Activated CD4-positive, alpha-beta memory T cell treated with anti-CD3 and anti-CD28 coated beads for 36 hours (primary cell): ENCODE measurements around the gene DIDO1. TPM values are rescaled to one million over a fixed set of nuclear protein-coding genes. Genes with fewer than 3 reads are reported as not detected.
A peak's percentile ranks its signal among the peaks of the same experiment; 100 is the strongest.
"Not testable (repeated sequence)": the region's sequence is repeated elsewhere in the genome, so short reads cannot be mapped to it uniquely, and the experiment has no call there.

Experiments
- CTCF ChIA-PET: fragments of 350-600 bp; sonication (Branson Sonifier 250); formaldehyde crosslinking; loops from one replicate; lab custom pipeline; 2021; ENCODE audit warnings: antibody characterized with exemption, inconsistent platforms; lab: Charles Lee
- POLR2A ChIA-PET: fragments of 350-600 bp; sonication (Branson Sonifier 250); formaldehyde crosslinking; loops from one replicate; lab custom pipeline; 2021; ENCODE audit warnings: antibody characterized with exemption; lab: Charles Lee
- DNase-seq: peaks from one replicate; pipeline ENCODE4 v3.0.0-alpha.2; 2020
- H3K27ac Mint-ChIP-seq: one replicate; pipeline ENCODE4 v1.8.0; 2021; ENCODE audit warnings: mixed read lengths
- H3K27me3 Mint-ChIP-seq: one replicate; pipeline ENCODE4 v1.8.0; 2021; ENCODE audit warnings: mixed read lengths
- H3K36me3 Mint-ChIP-seq: one replicate; pipeline ENCODE4 v1.8.0; 2021; ENCODE audit warnings: mixed read lengths
- H3K4me1 Mint-ChIP-seq: one replicate; pipeline ENCODE4 v1.8.0; 2021; ENCODE audit warnings: low read depth, mixed read lengths
- H3K4me3 Mint-ChIP-seq: one replicate; pipeline ENCODE4 v1.8.0; 2021; ENCODE audit warnings: mild to moderate bottlenecking, mixed read lengths
- H3K9me3 Mint-ChIP-seq: one replicate; pipeline ENCODE4 v1.8.0; 2021; ENCODE audit warnings: mixed read lengths
- intact Hi-C: fragments of 100-400 bp; cut with micrococcal nuclease; formaldehyde crosslinking; loops from one replicate; pipeline ENCODE4 v1.15.1; 2023
- total RNA-seq, 2 experiments: library from RNA; stranded (reverse); gene quantifications; one replicate each; pipeline ENCODE4 v1.2.3, GENCODE V29; 2021

DIDO1 gene
- total RNA-seq, 2 experiments from 2014 or later = 46.6 to 48.4 TPM

DNA sequence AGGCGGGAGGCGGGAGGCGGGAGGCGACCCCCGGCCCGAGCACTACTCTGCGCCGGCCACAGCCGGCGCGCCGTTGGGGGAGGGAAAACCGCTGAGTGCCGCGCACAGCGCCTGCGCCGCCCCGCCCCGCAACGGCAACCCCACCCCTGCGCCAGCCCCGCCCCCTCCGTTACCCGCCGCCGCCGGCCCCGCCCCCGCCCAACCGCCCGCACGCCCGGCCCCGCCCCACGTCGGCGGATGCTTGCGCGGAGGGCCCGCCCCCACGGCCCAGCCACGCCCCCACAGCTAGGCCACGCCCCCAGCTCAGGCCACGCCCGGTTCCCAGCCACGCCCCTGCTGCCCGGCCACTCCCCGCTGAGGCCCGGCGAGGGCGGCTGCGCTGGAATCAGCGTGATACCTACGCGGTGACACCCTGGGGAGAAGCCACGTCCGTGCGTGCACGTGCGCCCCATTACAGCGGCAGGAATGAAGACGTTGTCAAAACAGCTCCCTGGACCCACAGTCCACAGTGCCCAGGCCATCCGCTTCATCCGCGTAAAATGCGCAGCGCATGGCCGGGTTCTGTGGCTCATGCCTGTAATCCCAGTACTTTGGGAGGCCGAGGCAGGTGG lies 64.5 kb downstream of the DIDO1 start, which contains the start of gene TCFL5:
TCFL5 (minus strand) TSS at position 97 of the 611 bp plus-strand sequence. CDS start 152 bp downstream, outside the sequence.
- H3K4me1 Mint-ChIP-seq = peaks cover 16% of the 10 kb centered on the region
- H3K27me3 Mint-ChIP-seq = no peaks in the 10 kb centered on the region
- DNase-seq = peak; percentile 95
- intact Hi-C loops = loop anchor here (5.0 kb wide), 1 partner anchor 65 kb away; the partner anchor contains the start of gene DIDO1
- H3K27ac Mint-ChIP-seq = no peak within 1 kb of the TSS
- H3K4me3 Mint-ChIP-seq = peak within 1 kb of the TSS; percentile 60
- ChIA-PET CTCF (interaction anchor here (0.7 to 1.9 kb wide), 4 partner anchors 9 to 362 kb away, joined by 3 to 5 read pairs (median 4); no protein-coding TSS in a partner anchor), POLR2A (interaction anchor here (1.3 to 1.5 kb wide), 2 partner anchors 37 to 76 kb away, joined by 3 to 4 read pairs; partner anchors contain the start of gene GID8)
- H3K36me3 Mint-ChIP-seq = peaks cover 4% of the 10 kb centered on the region
- no peaks in the 10 kb centered on the region for H3K9me3 Mint-ChIP-seq

GRCh38 chr20:62860924-62861691 lies 65.2 kb downstream of the DIDO1 start:
- peaks cover 4% of the 10 kb centered on the region for H3K36me3 Mint-ChIP-seq
- no peak overlapping the region for H3K4me3 Mint-ChIP-seq
- ChIA-PET POLR2A (interaction anchor here (0.6 to 1.5 kb wide), 3 partner anchors 36 to 77 kb away, joined by 3 to 5 read pairs (median 4); partner anchors contain the start of gene GID8), CTCF (interaction anchor here (0.7 to 1.9 kb wide), 4 partner anchors 10 to 361 kb away, joined by 3 to 5 read pairs (median 4); no protein-coding TSS in a partner anchor)
- H3K27ac Mint-ChIP-seq = no peak overlapping the region
- intact Hi-C loops = loop anchor here (5.0 kb wide), 1 partner anchor 66 kb away; the partner anchor contains the start of gene DIDO1
- no peaks in the 10 kb centered on the region for H3K9me3 Mint-ChIP-seq
- no peaks in the 10 kb centered on the region for H3K27me3 Mint-ChIP-seq
- peak; percentile 46 for DNase-seq
- H3K4me1 Mint-ChIP-seq = peaks cover 16% of the 10 kb centered on the region

- H3K4me1 Mint-ChIP-seq = peaks cover 16% of the 10 kb centered on the region
- no peaks in the 10 kb centered on the region for H3K27me3 Mint-ChIP-seq
- POLR2A ChIA-PET = interaction anchor here (1.3 kb wide), 1 partner anchor 78 kb away, joined by 4 read pairs; the partner anchor contains the start of gene GID8
- CTCF ChIA-PET = interaction anchor here (1.9 kb wide), 1 partner anchor 361 kb away, joined by 4 read pairs; no protein-coding TSS in a partner anchor
- no peaks in the 10 kb centered on the region for H3K9me3 Mint-ChIP-seq
- DNase-seq = no peak
- H3K4me3 Mint-ChIP-seq = peak overlapping the region; percentile 60
- H3K36me3 Mint-ChIP-seq = peaks cover 4% of the 10 kb centered on the region
- H3K27ac Mint-ChIP-seq = no peak overlapping the region
- intact Hi-C loops = loop anchor here (5.0 kb wide), 1 partner anchor 67 kb away; the partner anchor contains the start of gene DIDO1
Observed at GRCh38 chr20:62860391-62860923, 65.8 kb downstream of the DIDO1 start.

DNA sequence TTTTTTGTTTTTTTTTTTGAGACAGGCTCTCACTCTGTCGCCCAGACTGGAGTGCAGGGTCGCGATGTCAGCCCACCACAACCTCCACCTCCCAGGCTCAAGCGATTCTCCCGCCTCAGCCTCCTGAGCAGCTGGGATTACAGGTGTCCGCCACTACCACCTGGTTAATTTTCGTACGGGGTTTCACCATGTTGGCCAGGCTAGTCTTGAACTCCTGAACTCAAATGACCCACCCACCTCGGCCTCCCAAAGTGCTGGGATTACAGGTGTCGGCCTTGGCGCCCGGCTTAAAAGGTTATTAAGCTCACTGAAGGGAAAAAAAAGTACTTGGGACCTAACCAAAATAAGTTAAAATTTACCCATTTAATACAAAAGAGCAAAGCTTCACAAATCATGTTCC lies 66.6 kb downstream of the DIDO1 start:
- Mint-ChIP-seq H3K9me3 (no peaks in the 10 kb centered on the region), H3K36me3 (peaks cover 6% of the 10 kb centered on the region), H3K4me1 (peaks cover 16% of the 10 kb centered on the region), H3K27me3 (no peaks in the 10 kb centered on the region), H3K27ac (no peak overlapping the region), H3K4me3 (peak overlapping the region; percentile 60)
- ChIA-PET POLR2A (no interaction called here), CTCF (no interaction called here)
- no peak for DNase-seq
- intact Hi-C loops = loop anchor here (5.0 kb wide), 1 partner anchor 68 kb away; the partner anchor contains the start of gene DIDO1

GRCh38 chr20:62858058-62858830 lies 68.1 kb downstream of the DIDO1 start:
- CTCF ChIA-PET = no interaction called here
- DNase-seq = no peak
- Mint-ChIP-seq H3K4me1 (peaks cover 16% of the 10 kb centered on the region), H3K27me3 (no peaks in the 10 kb centered on the region), H3K36me3 (peaks cover 10% of the 10 kb centered on the region), H3K4me3 (no peak overlapping the region), H3K27ac (no peak overlapping the region), H3K9me3 (no peaks in the 10 kb centered on the region)
- intact Hi-C loops = no loop called here
- POLR2A ChIA-PET = no interaction called here

DNA sequence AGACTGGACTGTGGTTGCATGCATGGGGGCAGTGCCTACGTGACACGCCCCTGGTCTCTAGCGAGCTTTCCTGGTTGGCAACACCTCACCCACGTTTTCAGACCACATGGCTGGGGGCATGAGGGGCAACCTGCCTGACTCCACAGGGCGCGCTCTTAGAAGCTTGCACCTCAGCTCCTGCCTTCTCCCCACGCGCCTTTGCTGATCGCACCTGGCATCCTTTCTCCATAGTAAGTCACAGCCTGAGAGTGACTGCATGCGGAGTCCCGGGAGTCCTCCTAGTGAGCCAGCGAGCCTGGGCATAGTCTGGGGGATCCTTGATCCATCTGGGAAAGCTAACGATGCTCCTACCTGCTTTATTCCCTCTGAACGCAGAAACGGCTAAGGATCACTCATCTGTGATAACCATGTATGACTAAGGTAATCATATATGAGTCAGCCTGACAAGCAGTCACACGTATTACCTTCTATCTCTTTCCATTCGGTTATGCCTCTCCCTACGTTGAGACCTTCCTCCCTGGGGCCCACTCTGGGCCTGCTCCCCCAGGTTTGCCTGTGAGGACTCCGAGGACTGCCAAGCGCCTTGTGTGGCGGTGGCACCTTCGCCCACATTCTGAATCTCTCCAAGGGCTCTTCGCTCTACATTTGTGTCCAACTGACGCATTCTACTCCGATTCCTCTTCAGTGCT lies 69.2 kb downstream of the DIDO1 start:
- H3K27ac Mint-ChIP-seq = no peak overlapping the region
- DNase-seq = no peak
- no peaks in the 10 kb centered on the region for H3K9me3 Mint-ChIP-seq
- POLR2A ChIA-PET = no interaction called here
- H3K4me3 Mint-ChIP-seq = no peak overlapping the region
- H3K27me3 Mint-ChIP-seq = no peaks in the 10 kb centered on the region
- peaks cover 14% of the 10 kb centered on the region for H3K4me1 Mint-ChIP-seq
- CTCF ChIA-PET = no interaction called here
- intact Hi-C loops = no loop called here
- H3K36me3 Mint-ChIP-seq = peaks cover 18% of the 10 kb centered on the region

DNA sequence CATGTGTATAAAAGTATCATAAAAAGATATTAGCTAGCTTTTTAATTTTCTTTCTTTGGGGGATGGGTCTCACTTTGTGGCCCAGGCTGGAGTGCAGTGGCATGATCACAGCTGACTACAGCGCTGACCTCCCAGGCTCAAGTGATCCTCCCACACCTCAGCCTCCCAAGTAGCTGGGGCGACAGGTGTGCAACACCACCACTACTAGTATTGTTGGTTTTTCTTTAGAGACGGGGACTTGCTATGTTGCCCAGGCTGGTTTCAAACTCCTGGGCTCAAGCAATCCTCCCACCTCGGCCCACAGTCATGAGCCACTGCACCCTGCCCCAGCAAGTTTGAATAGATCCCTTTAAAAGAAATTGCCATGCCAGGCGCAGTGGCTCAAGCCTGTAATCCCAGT lies 71.2 kb downstream of the DIDO1 start:
- POLR2A ChIA-PET = no interaction called here
- DNase-seq = no peak
- Mint-ChIP-seq H3K4me1 (peaks cover 7% of the 10 kb centered on the region), H3K36me3 (peaks cover 18% of the 10 kb centered on the region), H3K4me3 (no peak overlapping the region), H3K27ac (no peak overlapping the region), H3K9me3 (no peaks in the 10 kb centered on the region), H3K27me3 (no peaks in the 10 kb centered on the region)
- intact Hi-C loops = no loop called here
- CTCF ChIA-PET = interaction anchor here (0.6 to 1.6 kb wide), 3 partner anchors 33 to 446 kb away, joined by 3 to 4 read pairs (median 3); no protein-coding TSS in a partner anchor

- CTCF ChIA-PET = interaction anchor here (1.6 kb wide), 1 partner anchor 62 kb away, joined by 4 read pairs; no protein-coding TSS in a partner anchor
- intact Hi-C loops = no loop called here
- H3K4me3 Mint-ChIP-seq = no peak overlapping the region
- H3K27ac Mint-ChIP-seq = no peak overlapping the region
- H3K36me3 Mint-ChIP-seq = peaks cover 18% of the 10 kb centered on the region
- no peaks in the 10 kb centered on the region for H3K27me3 Mint-ChIP-seq
- POLR2A ChIA-PET = no interaction called here
- no peaks in the 10 kb centered on the region for H3K4me1 Mint-ChIP-seq
- no peaks in the 10 kb centered on the region for H3K9me3 Mint-ChIP-seq
- no peak for DNase-seq
Observed at GRCh38 chr20:62854121-62854520, 72.2 kb downstream of the DIDO1 start.

GRCh38 chr20:62853304-62853703 lies 73.0 kb downstream of the DIDO1 start:
- peaks cover 18% of the 10 kb centered on the region for H3K36me3 Mint-ChIP-seq
- DNase-seq, intact Hi-C loops, H3K27me3 Mint-ChIP-seq, CTCF ChIA-PET, H3K4me1 Mint-ChIP-seq, H3K27ac Mint-ChIP-seq, H3K4me3 Mint-ChIP-seq, POLR2A ChIA-PET, H3K9me3 Mint-ChIP-seq: not testable (repeated sequence)

- H3K4me1 Mint-ChIP-seq = no peaks in the 10 kb centered on the region
- intact Hi-C loops = no loop called here
- no peaks in the 10 kb centered on the region for H3K27me3 Mint-ChIP-seq
Observed at GRCh38 chr20:62852841-62853240, 73.5 kb downstream of the DIDO1 start.

GRCh38 chr20:62852196-62852595 lies 74.1 kb downstream of the DIDO1 start:
- Mint-ChIP-seq H3K4me3 (no peak overlapping the region), H3K9me3 (no peaks in the 10 kb centered on the region), H3K27me3 (no peaks in the 10 kb centered on the region), H3K27ac (no peak overlapping the region), H3K4me1 (no peaks in the 10 kb centered on the region), H3K36me3 (peaks cover 16% of the 10 kb centered on the region)
- POLR2A ChIA-PET = no interaction called here
- intact Hi-C loops = no loop called here
- CTCF ChIA-PET = no interaction called here
- DNase-seq = no peak

More at GRCh38 chr20:62852841-62853240, 73.5 kb downstream of the DIDO1 start:
- H3K36me3 Mint-ChIP-seq = peaks cover 19% of the 10 kb centered on the region
- no peaks in the 10 kb centered on the region for H3K9me3 Mint-ChIP-seq
- no peak overlapping the region for H3K4me3 Mint-ChIP-seq
- ChIA-PET POLR2A (no interaction called here), CTCF (no interaction called here)
- DNase-seq = no peak
- H3K27ac Mint-ChIP-seq = no peak overlapping the region
